ENCODE data around the gene KLK12.

KLK12 gene

GRCh38 chr19:51078731-51079130, 43.9 kb upstream of the KLK12 start:
- TF ChIP-seq, protein P1, sequence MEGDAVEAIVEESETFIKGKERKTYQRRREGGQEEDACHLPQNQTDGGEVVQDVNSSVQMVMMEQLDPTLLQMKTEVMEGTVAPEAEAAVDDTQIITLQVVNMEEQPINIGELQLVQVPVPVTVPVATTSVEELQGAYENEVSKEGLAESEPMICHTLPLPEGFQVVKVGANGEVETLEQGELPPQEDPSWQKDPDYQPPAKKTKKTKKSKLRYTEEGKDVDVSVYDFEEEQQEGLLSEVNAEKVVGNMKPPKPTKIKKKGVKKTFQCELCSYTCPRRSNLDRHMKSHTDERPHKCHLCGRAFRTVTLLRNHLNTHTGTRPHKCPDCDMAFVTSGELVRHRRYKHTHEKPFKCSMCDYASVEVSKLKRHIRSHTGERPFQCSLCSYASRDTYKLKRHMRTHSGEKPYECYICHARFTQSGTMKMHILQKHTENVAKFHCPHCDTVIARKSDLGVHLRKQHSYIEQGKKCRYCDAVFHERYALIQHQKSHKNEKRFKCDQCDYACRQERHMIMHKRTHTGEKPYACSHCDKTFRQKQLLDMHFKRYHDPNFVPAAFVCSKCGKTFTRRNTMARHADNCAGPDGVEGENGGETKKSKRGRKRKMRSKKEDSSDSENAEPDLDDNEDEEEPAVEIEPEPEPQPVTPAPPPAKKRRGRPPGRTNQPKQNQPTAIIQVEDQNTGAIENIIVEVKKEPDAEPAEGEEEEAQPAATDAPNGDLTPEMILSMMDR (IDR thresholded peaks at IDR 0.05): no peak
- TF ChIP-seq ZFX (IDR thresholded peaks at IDR 0.05; ENCODE audit: borderline replicate concordance): no peak
- no peak overlapping the region for H3K27ac ChIP-seq

GRCh38 chr19:51078104-51078503, 43.3 kb upstream of the KLK12 start:
- H3K27ac ChIP-seq: no peak overlapping the region
- TF ChIP-seq, protein P1 (IDR thresholded peaks at IDR 0.05): no peak
- no peak for TF ChIP-seq ZFX (IDR thresholded peaks at IDR 0.05; ENCODE audit: borderline replicate concordance)

GRCh38 chr19:51076631-51077213, 41.9 kb upstream of the KLK12 start:
- no peak overlapping the region for H3K27ac ChIP-seq
- TF ChIP-seq ZFX (IDR thresholded peaks at IDR 0.05; ENCODE audit: borderline replicate concordance): no peak
- TF ChIP-seq, protein P1 (IDR thresholded peaks at IDR 0.05): no peak

DNA sequence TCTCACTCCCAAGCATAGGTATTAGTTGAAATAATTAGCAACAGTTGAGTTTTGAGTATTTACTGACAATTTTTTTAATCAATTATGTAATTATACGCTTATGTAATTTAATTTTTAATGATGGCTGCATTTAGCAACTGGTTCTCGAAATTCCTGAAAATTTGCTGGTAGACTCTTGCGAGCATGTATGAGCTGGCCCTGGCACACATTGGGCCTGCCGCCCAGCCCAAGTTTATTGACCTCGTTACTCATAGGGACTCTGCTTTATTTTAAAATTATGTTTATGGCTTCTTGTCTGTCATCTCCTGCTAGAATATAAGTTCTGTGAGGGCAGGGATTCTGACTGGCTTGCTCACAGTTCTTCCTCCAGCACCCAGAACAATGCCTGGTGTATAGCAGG, 41.2 kb upstream of the KLK12 start:
- TF ChIP-seq ZFX (IDR thresholded peaks at IDR 0.05; ENCODE audit: borderline replicate concordance): no peak
- TF ChIP-seq, protein P1 (IDR thresholded peaks at IDR 0.05): no peak

GRCh38 chr19:51071095-51071405, 36.2 kb upstream of the KLK12 start:
- TF ChIP-seq ZFX (IDR thresholded peaks at IDR 0.05; ENCODE audit: borderline replicate concordance): no peak
- TF ChIP-seq, protein P1 (IDR thresholded peaks at IDR 0.05): no peak
- peak overlapping the region; percentile 75 for H3K27ac ChIP-seq

More for the DNA sequence above, 41.2 kb upstream of the KLK12 start:
- H3K27ac ChIP-seq: no peak overlapping the region

DNA sequence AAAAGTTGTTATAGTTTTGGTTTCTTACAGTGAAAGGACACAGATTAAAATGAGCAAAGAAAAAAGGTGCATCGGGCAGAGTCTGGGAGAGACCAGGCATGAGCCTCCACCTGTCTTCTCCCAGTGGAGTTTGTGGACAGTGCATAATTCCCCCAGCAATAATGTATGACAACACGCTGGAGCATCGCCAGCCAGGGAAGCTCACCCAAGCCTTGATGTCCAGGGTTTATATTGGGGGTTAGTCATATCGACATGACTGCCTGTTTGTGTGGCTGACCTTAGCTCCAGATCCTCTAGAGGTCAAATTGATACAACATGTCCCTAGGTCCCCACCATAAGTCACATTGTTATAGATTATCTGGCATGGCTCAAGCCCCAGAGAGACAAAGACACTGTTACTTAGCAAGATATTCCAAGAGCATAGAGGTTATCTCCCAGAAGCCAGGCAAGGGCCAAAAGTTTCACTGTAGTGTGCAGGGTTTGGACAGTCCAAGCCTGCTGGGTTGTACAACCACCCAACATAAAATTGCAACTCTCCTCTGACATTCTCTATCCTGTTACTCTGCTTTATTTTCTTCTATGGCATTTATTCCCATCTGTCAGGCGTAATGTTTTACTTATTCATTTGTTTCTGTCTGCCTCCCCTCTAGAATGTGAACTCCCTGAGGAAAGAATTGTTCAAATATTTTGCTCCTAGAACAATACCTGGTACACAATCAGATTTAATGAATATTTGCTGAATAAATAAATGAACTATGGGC, 35.7 kb upstream of the KLK12 start:
- no peak for TF ChIP-seq ZFX (IDR thresholded peaks at IDR 0.05; ENCODE audit: borderline replicate concordance)

GRCh38 chr19:51066393-51067186, 31.8 kb upstream of the KLK12 start:
- no peak overlapping the region for H3K27ac ChIP-seq
- TF ChIP-seq, protein P1 (IDR thresholded peaks at IDR 0.05): no peak
- TF ChIP-seq ZFX (IDR thresholded peaks at IDR 0.05; ENCODE audit: borderline replicate concordance): no peak

More for the DNA sequence above, 35.7 kb upstream of the KLK12 start:
- H3K27ac ChIP-seq: peak overlapping the region; percentile 75

Data from 22Rv1 (cell line).